Measurements from ENCODE around the gene RBKS.

DNA sequence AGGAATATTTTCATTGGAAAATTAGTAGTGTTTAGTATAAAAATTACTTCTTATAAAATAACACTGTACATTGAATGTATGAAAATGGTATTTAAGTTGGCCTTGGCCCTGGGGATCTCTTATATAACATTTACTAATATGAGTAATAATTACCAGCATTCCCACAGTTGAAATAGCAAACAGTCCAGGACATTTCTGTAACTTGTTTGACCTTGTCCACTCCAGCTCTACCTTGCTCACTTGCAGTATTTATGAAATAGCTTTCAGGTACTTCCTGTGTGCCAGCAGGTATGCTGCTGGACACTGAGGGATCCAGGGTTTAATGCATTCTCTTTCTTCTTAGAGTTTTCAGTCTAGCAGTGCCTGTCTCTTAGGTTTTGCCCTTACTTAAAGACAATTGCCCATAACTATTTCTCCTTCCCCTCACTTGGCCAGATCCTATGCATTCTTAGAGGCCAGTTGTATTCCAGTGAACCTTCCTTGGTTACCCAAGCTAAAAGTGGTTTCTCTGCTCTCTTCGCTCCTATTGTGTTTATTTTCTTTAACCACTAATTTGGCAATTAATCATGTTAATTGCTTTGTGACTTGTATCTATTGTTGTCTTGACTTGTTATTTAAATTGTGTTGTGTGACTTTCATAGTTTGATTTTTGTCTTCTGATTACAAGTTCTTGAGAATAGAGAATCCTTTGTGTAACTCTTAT lies 26.3 kb upstream of the RBKS start:
- TF ChIP-seq, protein P1, sequence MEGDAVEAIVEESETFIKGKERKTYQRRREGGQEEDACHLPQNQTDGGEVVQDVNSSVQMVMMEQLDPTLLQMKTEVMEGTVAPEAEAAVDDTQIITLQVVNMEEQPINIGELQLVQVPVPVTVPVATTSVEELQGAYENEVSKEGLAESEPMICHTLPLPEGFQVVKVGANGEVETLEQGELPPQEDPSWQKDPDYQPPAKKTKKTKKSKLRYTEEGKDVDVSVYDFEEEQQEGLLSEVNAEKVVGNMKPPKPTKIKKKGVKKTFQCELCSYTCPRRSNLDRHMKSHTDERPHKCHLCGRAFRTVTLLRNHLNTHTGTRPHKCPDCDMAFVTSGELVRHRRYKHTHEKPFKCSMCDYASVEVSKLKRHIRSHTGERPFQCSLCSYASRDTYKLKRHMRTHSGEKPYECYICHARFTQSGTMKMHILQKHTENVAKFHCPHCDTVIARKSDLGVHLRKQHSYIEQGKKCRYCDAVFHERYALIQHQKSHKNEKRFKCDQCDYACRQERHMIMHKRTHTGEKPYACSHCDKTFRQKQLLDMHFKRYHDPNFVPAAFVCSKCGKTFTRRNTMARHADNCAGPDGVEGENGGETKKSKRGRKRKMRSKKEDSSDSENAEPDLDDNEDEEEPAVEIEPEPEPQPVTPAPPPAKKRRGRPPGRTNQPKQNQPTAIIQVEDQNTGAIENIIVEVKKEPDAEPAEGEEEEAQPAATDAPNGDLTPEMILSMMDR (conservative IDR thresholded peaks at IDR 0.05 in 1 of 2, IDR thresholded peaks at IDR 0.05 in 1 of 2; ENCODE audit: low read depth in 1 of 2, low read length in 2 of 2) = no peak
- TF ChIP-seq EZH2 (IDR thresholded peaks at IDR 0.05; ENCODE audit: low read length, missing control alignments) = no peak
